ENCODE results near the gene GP2. TPM values are rescaled to one million over a fixed set of nuclear protein-coding genes. Genes with fewer than 3 reads are reported as not detected.
"Not testable (repeated sequence)": the region's sequence is repeated elsewhere in the genome, so short reads cannot be mapped to it uniquely, and the experiment has no call there.

Gene GP2
- total RNA-seq, 2 experiments from 2014 or later: not detected

- Mint-ChIP-seq H3K27ac (no peak overlapping the region), H3K9me3 (no peaks in the 10 kb centered on the region), H3K4me1 (no peaks in the 10 kb centered on the region), H3K27me3 (no peaks in the 10 kb centered on the region), H3K4me3 (no peak overlapping the region), H3K36me3 (ENCODE audit: low read depth) (no peaks in the 10 kb centered on the region)
- ChIA-PET CTCF (no interaction called here), POLR2A (no interaction called here)
- DNase-seq: no peak
These were observed 7.1 kb downstream of the GP2 start for GRCh38 chr16:20320178-20320577.

- no peak for DNase-seq
- no peaks in the 10 kb centered on the region for H3K27me3 Mint-ChIP-seq
- CTCF ChIA-PET: interaction anchor here (0.7 kb wide), 1 partner anchor 40 kb away, joined by 3 read pairs; no protein-coding TSS in a partner anchor
- H3K4me3 Mint-ChIP-seq: no peak overlapping the region
- H3K9me3 Mint-ChIP-seq: no peaks in the 10 kb centered on the region
- POLR2A ChIA-PET: no interaction called here
- no peaks in the 10 kb centered on the region for H3K36me3 Mint-ChIP-seq (ENCODE audit: low read depth)
- H3K4me1 Mint-ChIP-seq: no peaks in the 10 kb centered on the region
- H3K27ac Mint-ChIP-seq: no peak overlapping the region
These were observed 7.9 kb downstream of the GP2 start for GRCh38 chr16:20319406-20319805.

GRCh38 chr16:20318437-20318836, 8.9 kb downstream of the GP2 start:
- CTCF ChIA-PET: no interaction called here

GRCh38 chr16:20318006-20318405, 9.3 kb downstream of the GP2 start:
- POLR2A ChIA-PET: no interaction called here
- no peak overlapping the region for H3K4me3 Mint-ChIP-seq
- no peak for DNase-seq
- no peaks in the 10 kb centered on the region for H3K4me1 Mint-ChIP-seq
- no peak overlapping the region for H3K27ac Mint-ChIP-seq
- H3K27me3 Mint-ChIP-seq: no peaks in the 10 kb centered on the region
- CTCF ChIA-PET: no interaction called here
- no peaks in the 10 kb centered on the region for H3K36me3 Mint-ChIP-seq (ENCODE audit: low read depth)
- no peaks in the 10 kb centered on the region for H3K9me3 Mint-ChIP-seq

More at GRCh38 chr16:20318437-20318836, 8.9 kb downstream of the GP2 start:
- Mint-ChIP-seq H3K9me3 (no peaks in the 10 kb centered on the region), H3K27ac (no peak overlapping the region), H3K4me3 (no peak overlapping the region), H3K36me3 (ENCODE audit: low read depth) (no peaks in the 10 kb centered on the region), H3K27me3 (no peaks in the 10 kb centered on the region), H3K4me1 (no peaks in the 10 kb centered on the region)
- no peak for DNase-seq
- POLR2A ChIA-PET: no interaction called here

- DNase-seq: no peak
- Mint-ChIP-seq H3K27me3 (no peaks in the 10 kb centered on the region), H3K36me3 (ENCODE audit: low read depth) (no peaks in the 10 kb centered on the region), H3K4me3 (no peak overlapping the region), H3K4me1 (no peaks in the 10 kb centered on the region), H3K27ac (no peak overlapping the region), H3K9me3 (no peaks in the 10 kb centered on the region)
- POLR2A ChIA-PET: no interaction called here
- CTCF ChIA-PET: no interaction called here
These were observed 10.2 kb downstream of the GP2 start for GRCh38 chr16:20317117-20317516.

- CTCF ChIA-PET: no interaction called here
- no peak overlapping the region for H3K4me3 Mint-ChIP-seq
These were observed 10.6 kb downstream of the GP2 start for GRCh38 chr16:20316715-20317114.

GRCh38 chr16:20315764-20316163, 11.5 kb downstream of the GP2 start:
- Mint-ChIP-seq H3K27ac (no peak overlapping the region), H3K36me3 (ENCODE audit: low read depth) (no peaks in the 10 kb centered on the region), H3K4me3 (no peak overlapping the region), H3K4me1 (no peaks in the 10 kb centered on the region), H3K27me3 (no peaks in the 10 kb centered on the region), H3K9me3 (no peaks in the 10 kb centered on the region)
- ChIA-PET CTCF (no interaction called here), POLR2A (no interaction called here)
- no peak for DNase-seq

More at GRCh38 chr16:20316715-20317114, 10.6 kb downstream of the GP2 start:
- no peak overlapping the region for H3K27ac Mint-ChIP-seq
- no peaks in the 10 kb centered on the region for H3K9me3 Mint-ChIP-seq
- H3K4me1 Mint-ChIP-seq: no peaks in the 10 kb centered on the region
- H3K27me3 Mint-ChIP-seq: no peaks in the 10 kb centered on the region
- DNase-seq: no peak
- POLR2A ChIA-PET: no interaction called here
- H3K36me3 Mint-ChIP-seq (ENCODE audit: low read depth): no peaks in the 10 kb centered on the region

GRCh38 chr16:20314575-20314974, 12.7 kb downstream of the GP2 start:
- Mint-ChIP-seq H3K27me3 (no peaks in the 10 kb centered on the region), H3K27ac (no peak overlapping the region), H3K4me3 (no peak overlapping the region), H3K9me3 (no peaks in the 10 kb centered on the region), H3K4me1 (no peaks in the 10 kb centered on the region), H3K36me3 (ENCODE audit: low read depth) (no peaks in the 10 kb centered on the region)
- POLR2A ChIA-PET: no interaction called here
- DNase-seq: no peak
- CTCF ChIA-PET: no interaction called here

- POLR2A ChIA-PET: no interaction called here
- no peaks in the 10 kb centered on the region for H3K36me3 Mint-ChIP-seq (ENCODE audit: low read depth)
- H3K9me3 Mint-ChIP-seq: no peaks in the 10 kb centered on the region
- H3K4me3 Mint-ChIP-seq: no peak overlapping the region
- no peaks in the 10 kb centered on the region for H3K4me1 Mint-ChIP-seq
- H3K27me3 Mint-ChIP-seq: no peaks in the 10 kb centered on the region
- DNase-seq: no peak
- CTCF ChIA-PET: no interaction called here
- H3K27ac Mint-ChIP-seq: no peak overlapping the region
These were observed 13.6 kb downstream of the GP2 start for GRCh38 chr16:20313741-20314140.

- H3K27ac Mint-ChIP-seq; H3K36me3 Mint-ChIP-seq (ENCODE audit: low read depth); H3K4me1 Mint-ChIP-seq; H3K9me3 Mint-ChIP-seq; POLR2A ChIA-PET; H3K27me3 Mint-ChIP-seq; DNase-seq; H3K4me3 Mint-ChIP-seq: not testable (repeated sequence)
- CTCF ChIA-PET: interaction anchor here (0.7 to 1.3 kb wide), 2 partner anchors 12 to 270 kb away, joined by 3 read pairs; no protein-coding TSS in a partner anchor
These were observed 14.7 kb downstream of the GP2 start for GRCh38 chr16:20312536-20313095.

GRCh38 chr16:20311548-20311947, 15.8 kb downstream of the GP2 start:
- no peak overlapping the region for H3K27ac Mint-ChIP-seq
- ChIA-PET CTCF (interaction anchor here (1.3 kb wide), 1 partner anchor 11 kb away, joined by 3 read pairs; no protein-coding TSS in a partner anchor), POLR2A (no interaction called here)
- no peaks in the 10 kb centered on the region for H3K4me1 Mint-ChIP-seq
- DNase-seq: no peak
- no peaks in the 10 kb centered on the region for H3K27me3 Mint-ChIP-seq
- no peaks in the 10 kb centered on the region for H3K9me3 Mint-ChIP-seq
- H3K36me3 Mint-ChIP-seq (ENCODE audit: low read depth): no peaks in the 10 kb centered on the region
- H3K4me3 Mint-ChIP-seq: no peak overlapping the region

- POLR2A ChIA-PET: no interaction called here
- CTCF ChIA-PET: no interaction called here
- H3K36me3 Mint-ChIP-seq (ENCODE audit: low read depth): no peaks in the 10 kb centered on the region
These were observed 16.6 kb downstream of the GP2 start for GRCh38 chr16:20310421-20311395.

GRCh38 chr16:20309786-20310185, 17.5 kb downstream of the GP2 start:
- no peaks in the 10 kb centered on the region for H3K36me3 Mint-ChIP-seq (ENCODE audit: low read depth)
- no peak overlapping the region for H3K27ac Mint-ChIP-seq
- no peak for DNase-seq
- no peaks in the 10 kb centered on the region for H3K4me1 Mint-ChIP-seq
- no peaks in the 10 kb centered on the region for H3K27me3 Mint-ChIP-seq
- ChIA-PET CTCF (no interaction called here), POLR2A (no interaction called here)
- H3K4me3 Mint-ChIP-seq: no peak overlapping the region
- no peaks in the 10 kb centered on the region for H3K9me3 Mint-ChIP-seq

More at GRCh38 chr16:20310421-20311395, 16.6 kb downstream of the GP2 start:
- H3K9me3 Mint-ChIP-seq: no peaks in the 10 kb centered on the region
- DNase-seq: no peak
- no peaks in the 10 kb centered on the region for H3K4me1 Mint-ChIP-seq
- H3K27me3 Mint-ChIP-seq: no peaks in the 10 kb centered on the region
- no peak overlapping the region for H3K4me3 Mint-ChIP-seq
- no peak overlapping the region for H3K27ac Mint-ChIP-seq
